ACHN (cell line): ENCODE data around the gene ZRANB1.

ENCODE experiments used
- DNase-seq: peaks from one replicate; pipeline ENCODE4 v3.0.0-alpha.2; 2015
- in situ Hi-C: cut with HindIII; loops from 2 replicates; pipeline ENCODE4 v1.10.0; 2017; ENCODE audit warnings: low sequenced_read_pairs, low pct_ligation_motif_present, low pct_unique_long_range_greater_than_20kb

The ZRANB1 gene

GRCh38 chr10:125011926-125012705, 70.2 kb downstream of the ZRANB1 start:
- in situ Hi-C loops: no loop called here
- no peak for DNase-seq

GRCh38 chr10:125012851-125013528, 71.1 kb downstream of the ZRANB1 start:
- DNase-seq: no peak
- in situ Hi-C loops: no loop called here

DNA sequence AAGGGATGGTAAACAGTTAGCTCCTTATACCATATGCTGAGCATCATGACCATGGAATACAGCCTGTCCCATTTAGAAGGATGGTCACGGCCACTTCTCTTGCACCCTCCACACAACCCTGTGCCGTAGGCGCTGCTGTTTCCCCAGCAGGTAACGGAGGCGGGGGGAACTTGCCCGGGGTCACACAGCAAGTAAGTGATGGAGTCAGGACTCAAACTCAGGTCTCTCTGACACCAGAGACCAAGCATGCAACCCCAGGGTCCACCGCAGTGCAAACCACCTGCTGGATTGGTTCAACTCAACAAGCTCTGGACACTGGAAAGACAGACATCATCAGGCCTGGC, 71.6 kb downstream of the ZRANB1 start:
- in situ Hi-C loops: no loop called here
- no peak for DNase-seq

GRCh38 chr10:125014086-125014830, 72.3 kb downstream of the ZRANB1 start:
- in situ Hi-C loops: no loop called here
- no peak for DNase-seq

DNA sequence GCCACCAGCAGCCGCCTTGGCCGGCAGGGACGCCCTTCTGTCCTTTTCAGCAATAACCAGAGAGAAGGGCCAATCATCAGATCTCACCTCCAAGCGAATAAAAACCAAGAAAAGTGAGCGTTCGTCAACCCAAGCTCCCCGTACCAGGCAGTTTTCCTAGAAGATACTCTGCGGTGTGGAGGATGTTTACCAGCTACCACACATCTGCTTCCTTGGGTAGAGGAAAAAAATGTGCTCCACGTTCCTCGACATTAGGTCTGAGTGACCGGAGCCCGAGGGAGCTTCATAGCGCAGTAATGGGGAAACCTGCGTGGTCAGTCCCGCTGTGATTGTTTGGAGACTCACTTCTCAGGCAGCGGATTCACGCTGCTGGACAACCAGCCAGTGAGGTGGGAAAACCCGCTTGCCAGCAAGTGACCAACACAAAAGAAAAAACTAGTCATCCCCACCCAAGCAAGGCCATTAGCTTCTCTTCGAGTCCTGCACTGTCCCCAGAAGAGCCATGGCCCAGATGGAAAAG, 73.0 kb downstream of the ZRANB1 start:
- DNase-seq: no peak
- in situ Hi-C loops: no loop called here

DNA sequence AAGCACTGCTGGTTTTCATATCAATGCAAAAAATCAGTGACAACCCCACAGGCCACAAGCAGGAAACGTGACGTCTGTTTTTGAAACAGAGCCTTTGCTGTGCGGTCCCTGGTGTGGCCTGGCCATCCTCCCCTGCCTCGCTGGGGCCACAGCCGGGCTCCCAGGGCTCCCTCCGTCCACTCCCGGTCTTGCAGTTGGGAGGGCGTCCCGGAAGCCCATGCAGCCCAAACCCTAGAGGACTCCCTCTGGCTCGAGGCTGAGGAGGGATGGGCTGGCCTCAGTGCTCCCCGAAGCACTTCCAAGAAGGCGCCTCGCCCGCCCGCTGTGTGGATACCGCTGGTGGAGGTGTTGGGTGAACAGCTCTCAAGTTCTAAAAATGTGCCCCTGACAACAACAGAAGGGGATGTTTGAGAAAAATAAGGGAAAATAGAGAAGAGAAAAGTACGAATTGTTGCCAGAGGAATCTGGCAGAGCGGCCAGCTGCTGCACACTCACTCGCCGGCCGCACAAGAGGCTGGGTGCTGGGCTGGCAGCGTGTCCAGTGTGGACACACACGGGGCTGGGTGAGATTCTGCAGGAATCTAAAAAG, 73.5 kb downstream of the ZRANB1 start:
- in situ Hi-C loops: no loop called here
- no peak for DNase-seq

DNA sequence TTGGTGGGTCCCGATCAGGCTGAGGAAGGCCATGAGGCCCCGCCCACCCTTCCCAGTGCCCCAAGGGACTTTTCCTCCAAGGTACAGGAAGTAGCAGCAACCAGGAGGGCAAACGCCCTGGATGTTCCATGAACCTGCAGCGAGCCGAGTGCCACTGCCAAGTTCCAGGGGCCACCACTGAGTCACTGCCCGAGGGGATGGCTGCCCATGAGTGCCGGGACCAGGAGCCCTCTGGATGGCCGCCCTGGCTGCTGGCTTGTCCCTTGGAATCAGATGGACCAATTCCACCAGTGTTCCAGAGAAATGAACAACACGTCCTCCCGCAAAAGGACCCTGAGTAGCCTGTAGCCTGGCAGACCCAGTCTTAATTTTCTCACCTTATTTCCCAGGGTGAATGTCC, 74.2 kb downstream of the ZRANB1 start:
- no peak for DNase-seq
- in situ Hi-C loops: no loop called here

GRCh38 chr10:125016611-125017202, 74.8 kb downstream of the ZRANB1 start:
- in situ Hi-C loops: no loop called here
- DNase-seq: no peak

DNA sequence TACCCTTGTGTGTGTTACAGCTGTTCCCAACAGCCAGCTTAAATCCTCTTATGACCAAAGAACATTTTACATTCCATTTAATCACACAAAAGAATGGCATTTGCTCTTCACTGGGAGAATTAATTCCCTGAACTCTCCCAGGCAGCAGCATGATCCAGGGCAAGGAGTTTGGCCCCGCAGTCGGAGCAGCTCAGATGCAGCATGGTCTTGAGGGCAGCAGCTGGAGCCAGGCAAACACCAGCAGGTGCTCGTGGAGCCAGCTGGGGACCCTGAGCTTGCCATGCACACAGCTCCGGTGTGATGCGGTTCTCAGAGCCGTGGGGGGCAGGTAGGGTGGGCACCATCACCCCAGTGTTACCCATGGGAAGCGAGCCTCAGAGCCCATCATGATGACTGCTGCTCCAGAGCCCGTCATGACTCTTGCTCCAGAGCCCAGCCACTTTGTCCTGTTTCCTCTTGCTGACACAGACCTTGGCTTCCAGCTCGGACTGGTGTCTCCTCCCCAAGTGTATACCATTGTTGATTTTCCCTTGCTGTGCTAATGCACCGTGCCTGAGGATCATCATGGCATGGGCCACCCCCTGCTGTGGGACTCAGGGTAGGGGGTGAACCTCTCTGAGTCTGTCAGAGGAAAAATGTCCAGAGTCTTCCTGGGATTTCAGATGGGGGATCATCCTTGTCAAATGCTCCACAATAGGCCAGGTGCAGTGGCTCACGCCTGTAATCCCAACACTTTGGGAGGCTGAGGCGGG, 75.8 kb downstream of the ZRANB1 start:
- DNase-seq: no peak
- in situ Hi-C loops: no loop called here

DNA sequence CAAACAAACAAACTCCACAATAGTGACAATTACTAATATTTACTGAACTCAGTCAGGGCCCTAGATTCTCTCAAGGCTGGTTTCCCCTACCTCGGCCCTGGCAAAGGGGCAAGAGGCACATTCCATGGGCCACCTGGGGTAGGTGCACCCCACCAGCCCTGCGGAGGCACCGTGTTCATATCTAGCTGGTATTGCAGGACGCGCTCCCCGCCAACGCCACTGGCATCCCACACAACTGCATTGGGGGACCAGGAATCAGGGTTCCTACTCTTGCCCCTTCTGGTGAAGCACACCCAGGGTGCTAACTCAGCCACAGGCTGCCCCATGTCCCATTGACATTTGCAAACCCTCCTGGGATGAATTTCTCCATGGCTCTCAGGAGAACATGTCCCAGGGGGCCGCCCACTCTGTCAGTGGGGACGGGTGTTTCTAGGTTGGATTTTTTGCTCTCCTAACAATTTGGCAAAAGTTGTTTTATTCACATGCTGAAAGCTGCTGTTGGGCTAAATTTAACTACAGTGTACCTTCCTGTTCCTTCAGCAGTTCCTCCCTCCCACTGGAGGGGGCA, 76.7 kb downstream of the ZRANB1 start:
- in situ Hi-C loops: no loop called here
- DNase-seq: no peak

- in situ Hi-C loops: no loop called here
- DNase-seq: no peak
Observed at GRCh38 chr10:125020386-125020785, 78.5 kb downstream of the ZRANB1 start.

GRCh38 chr10:125020871-125021270, 78.9 kb downstream of the ZRANB1 start:
- in situ Hi-C loops: no loop called here
- DNase-seq: no peak

DNA sequence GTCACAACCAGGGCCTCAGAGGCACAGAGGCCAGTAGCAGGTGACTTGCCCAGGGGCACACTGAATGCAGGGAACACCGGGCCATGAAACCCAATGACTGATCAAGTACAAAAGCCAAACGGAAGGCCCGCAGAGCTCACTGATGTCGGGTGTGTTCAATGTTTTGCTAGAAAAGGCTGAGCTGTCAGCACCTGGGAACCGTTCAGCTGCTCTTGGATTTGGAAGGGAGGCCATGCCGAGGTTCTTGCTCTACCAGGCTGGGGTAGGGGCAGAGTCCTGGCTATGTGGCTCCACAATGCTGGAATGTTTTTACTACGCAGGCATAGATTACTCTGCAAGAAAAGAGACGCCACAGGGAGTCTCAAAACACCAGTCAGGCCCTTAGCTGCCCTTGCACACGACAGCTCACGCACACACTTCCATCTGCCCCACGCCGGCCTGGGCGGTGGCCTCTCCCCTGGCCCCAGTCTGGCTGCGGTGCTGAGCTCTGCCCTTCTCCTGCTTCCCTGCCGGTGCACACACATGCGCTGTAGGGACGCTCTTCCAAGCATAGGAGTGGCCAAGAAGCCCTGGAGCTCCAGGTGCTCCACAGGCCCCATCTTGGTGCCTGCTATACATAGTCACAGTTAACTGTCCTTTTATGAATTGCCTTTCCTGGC, 79.9 kb downstream of the ZRANB1 start:
- in situ Hi-C loops: no loop called here
- no peak for DNase-seq

- in situ Hi-C loops: no loop called here
- DNase-seq: no peak
Observed at GRCh38 chr10:125022671-125023070, 80.7 kb downstream of the ZRANB1 start.

DNA sequence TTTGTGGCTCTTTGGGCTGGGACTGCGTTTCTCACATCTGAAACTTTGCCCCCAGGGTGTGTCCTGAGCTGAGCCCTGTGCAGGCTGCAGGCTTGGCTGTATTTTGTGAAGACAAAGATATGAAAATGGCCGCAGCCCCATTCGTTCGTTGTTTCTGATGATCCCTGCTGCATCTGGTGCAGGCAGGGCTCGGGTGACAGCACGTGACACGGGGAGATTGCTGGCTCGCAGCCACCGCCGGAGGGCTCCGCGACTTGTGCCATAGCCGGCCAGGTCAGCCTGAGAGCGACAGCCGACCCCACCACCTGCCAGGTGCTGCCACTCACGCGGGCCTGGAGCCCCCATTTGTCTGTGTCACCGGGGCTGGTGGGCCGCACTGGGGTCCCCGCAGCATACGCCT, 81.3 kb downstream of the ZRANB1 start:
- in situ Hi-C loops: no loop called here
- DNase-seq: no peak

DNA sequence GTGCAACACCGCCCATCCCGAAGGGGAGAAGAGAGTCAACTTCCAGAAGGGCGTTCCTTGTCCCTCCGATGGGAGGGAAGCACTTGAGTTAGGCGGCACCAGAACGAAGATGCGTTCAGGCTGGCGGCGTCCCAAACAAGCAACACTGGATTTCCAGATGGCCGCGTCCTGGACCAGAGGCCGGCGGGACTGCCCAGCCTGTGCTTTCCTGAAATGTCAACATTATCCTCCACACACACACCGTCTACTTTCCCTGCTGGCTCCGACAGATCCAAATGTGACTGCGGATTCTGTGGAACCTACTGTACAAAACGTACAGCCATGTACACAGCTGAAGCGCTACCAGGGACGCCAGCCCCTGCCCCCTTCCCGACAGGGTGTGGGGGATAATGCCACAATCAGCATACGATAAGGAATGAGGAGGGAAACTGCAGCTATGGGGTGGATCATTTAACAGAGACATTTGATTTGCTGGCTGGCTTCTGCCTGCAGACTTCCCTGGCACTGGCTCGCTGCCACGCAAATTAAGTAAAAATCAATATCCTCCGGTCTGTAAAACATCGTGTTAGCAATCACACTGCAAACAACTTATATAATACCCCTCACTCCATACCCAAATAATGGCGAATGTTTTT, 82.1 kb downstream of the ZRANB1 start:
- no peak for DNase-seq
- in situ Hi-C loops: no loop called here
